T-helper 2 cell (primary cell): ENCODE results near the gene D2HGDH.
"Not testable (repeated sequence)": the region's sequence is repeated elsewhere in the genome, so short reads cannot be mapped to it uniquely, and the experiment has no call there.

Experiments used
- DNase-seq, 5 experiments: peaks; one replicate each; pipeline versions ENCODE4 v3.0.0 to v3.0.0-alpha.2; 2012 to 2022

The D2HGDH gene

DNA sequence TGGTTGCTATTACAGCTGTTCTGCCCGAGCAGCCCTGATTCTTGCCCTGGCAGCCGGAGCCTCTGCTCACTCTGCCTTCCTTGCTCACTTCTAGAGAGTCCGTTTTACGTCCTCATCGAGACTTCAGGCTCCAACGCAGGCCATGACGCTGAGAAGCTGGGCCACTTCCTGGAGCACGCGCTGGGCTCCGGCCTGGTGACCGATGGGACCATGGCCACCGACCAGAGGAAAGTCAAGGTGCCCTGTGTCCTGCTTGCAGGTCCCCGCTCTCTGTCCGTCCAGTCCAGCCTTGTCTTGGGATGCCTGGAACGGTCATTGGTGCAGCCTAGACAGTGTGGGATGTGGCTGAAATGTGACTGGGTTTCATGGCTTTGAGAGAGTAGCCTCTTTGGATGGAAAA, 16.7 kb downstream of the D2HGDH start:
- DNase-seq, result no peak

DNA sequence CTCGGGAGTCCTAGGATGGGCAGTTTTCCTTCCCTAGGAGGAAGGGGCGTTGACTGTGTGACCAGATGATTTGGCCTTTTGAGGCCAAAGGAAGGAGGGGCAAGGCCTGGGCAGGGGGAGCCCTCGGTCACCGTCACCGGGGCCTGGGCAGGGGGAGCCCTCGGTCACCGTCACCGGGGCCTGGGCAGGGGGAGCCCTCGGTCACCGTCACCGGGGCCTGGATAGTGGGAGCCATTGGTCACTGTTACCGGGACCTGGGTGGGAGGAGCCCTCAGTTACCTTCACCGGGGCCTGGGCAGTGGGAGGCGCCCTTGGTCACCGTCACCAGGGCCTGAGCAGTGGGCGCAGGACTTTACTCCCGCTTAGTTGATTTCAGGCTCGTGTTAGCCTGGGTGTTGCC, 17.3 kb downstream of the D2HGDH start:
- no peak for DNase-seq

GRCh38 chr2:241752253-241752652, 17.8 kb downstream of the D2HGDH start:
- no peak for DNase-seq

DNA sequence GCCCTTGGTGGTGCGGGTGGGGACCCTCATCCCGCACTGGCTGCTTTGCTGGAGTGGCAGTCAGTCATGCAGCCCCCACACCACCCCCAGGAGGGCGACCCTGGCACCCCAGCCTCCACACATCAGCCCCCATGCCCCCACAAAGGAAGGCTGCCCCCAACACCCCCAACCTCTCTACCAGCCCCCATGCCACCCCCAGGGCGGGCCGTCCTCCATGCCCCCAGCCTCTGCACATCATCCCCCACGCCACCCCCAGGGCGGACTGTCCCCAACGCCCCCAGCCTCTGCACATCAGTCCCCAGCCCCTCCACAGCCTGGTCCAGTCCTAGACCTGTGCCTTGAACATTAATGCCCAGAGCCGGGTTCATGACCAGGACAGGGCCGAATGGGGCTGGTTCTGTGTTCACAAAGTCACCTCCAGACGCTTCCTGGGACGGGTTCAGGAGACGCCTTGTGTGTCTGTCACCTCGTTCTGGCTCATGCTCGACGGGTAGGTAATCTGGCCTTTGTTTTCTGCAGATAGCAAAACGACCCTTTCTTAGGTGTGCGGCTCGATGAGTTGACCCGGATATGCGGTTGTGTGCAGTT, 18.4 kb downstream of the D2HGDH start:
- DNase-seq, result no peak

GRCh38 chr2:241753493-241753892, 19.1 kb downstream of the D2HGDH start:
- no peak for DNase-seq

GRCh38 chr2:241754042-241754441, 19.6 kb downstream of the D2HGDH start:
- no peak for DNase-seq

DNA sequence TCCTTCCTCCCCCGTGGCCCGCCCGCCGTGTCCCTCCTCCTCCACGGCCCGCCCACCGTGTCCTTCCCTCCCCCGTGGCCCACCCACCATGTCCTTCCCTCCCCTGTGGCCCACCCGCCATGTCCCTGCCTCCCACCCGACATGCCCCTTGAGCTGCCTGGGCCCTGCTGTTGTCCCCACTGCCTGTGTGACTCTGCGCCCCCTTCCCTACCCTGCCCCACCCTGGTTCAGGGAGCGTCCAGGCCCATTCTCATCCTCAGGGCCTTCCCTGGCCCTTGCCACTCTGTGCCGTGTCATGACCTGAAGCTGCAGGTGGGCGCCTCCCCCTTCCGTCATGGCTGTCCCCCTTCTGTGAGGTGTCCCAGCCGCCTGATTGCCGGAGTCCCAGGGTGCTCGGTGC, 20.7 kb downstream of the D2HGDH start:
- DNase-seq, result no peak

DNA sequence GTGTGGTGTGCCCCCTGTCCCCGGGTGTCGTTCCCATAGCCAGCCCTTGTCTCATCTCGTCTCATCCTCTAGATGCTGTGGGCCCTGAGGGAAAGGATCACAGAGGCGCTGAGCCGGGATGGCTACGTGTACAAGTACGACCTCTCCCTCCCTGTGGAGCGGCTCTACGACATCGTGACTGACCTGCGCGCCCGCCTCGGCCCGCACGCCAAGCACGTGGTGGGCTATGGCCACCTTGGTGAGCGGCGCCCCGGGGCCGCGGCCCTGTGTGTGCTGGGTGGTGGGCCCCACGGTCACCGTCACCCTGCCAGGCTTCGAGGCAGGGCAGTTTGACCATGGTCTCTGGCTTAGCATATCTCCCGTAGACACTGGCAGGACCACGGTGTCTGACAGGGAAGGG, 21.3 kb downstream of the D2HGDH start:
- no peak for DNase-seq

DNA sequence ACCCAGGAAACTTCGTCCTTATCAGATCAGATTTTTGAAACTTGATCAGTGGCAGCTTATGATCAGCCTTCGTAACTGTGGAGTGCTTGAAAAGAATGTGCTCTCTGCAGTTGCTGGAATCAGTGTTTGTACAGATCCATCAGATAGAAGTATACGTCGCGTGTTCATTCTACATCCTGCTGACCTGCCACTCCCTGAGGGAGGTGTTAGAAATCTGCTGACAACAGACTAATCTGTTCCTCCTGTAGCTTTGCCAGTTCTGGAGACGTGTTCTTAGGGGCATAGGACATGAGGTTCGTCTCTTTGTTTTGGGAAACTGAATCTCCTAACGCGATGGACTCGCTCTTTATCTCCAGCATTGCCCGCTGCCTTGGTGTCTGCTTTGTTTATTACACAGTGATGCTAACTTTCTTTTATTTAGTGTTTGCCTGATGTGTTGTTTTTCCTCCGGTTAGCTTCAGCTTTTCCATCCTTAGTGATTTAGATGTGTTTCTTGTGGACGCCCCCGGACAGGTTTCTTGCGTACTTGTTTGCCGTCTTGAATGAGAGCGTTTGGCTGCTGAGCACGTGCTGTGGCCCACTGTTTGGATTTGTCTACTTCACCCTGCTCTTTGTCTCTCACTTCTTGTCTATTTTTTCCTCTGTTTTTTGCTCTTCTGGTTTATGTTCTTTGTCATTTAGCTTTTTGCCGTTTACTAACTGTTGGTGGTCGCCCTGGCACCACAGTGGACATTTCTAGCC, 24.8 kb downstream of the D2HGDH start:
- DNase-seq, result no peak

DNA sequence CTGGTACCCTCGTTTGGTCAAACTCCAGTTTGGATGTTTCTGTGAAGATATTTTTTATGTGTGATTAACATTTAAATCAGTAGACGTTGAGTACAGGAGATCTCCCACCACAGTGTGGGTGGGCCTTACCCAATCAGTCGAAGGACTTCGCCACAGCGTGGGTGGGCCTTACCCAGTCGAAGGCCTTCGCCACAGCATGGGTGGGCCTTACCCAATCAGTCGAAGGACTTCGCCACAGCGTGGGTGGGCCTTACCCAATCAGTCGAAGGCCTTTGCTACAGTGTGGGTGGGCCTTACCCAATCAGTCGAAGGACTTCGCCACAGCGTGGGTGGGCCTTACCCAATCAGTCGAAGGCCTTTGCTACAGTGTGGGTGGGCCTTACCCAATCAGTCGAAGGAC, 25.5 kb downstream of the D2HGDH start:
- DNase-seq, result not testable (repeated sequence)

GRCh38 chr2:241760301-241760771, 25.9 kb downstream of the D2HGDH start:
- peak in 1 of 5 experiments; percentile 11 for DNase-seq

DNA sequence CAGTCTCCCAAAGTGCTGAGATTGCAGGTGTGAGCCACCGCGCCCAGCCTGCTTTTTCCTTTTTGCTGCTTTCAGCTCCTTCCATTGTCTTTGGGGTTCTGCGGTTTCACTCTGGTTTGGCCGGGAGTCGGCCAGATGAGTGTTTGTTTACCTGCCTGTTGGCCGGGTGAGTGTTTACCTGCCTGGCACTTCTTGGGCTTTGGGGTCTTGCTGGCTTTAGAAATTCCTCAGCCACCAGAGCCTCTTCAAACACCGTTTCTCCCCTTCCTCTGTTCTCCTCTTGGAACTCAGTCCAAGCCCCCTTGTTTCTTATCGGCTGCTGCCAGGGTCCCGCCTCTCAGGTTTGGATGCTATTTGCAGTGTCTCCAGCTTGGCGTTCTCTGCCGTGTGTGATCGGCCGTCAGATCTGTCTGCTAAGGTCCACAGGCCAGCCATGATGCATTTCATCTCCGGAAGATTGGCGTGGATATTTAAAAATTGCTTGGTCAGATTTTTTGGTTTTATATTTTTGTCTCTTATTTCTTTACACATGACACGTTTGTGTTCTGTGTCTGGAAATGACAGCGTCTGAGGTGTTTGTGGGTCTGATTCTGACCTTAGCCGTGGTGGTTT, 28.0 kb downstream of the D2HGDH start:
- DNase-seq, result no peak

DNA sequence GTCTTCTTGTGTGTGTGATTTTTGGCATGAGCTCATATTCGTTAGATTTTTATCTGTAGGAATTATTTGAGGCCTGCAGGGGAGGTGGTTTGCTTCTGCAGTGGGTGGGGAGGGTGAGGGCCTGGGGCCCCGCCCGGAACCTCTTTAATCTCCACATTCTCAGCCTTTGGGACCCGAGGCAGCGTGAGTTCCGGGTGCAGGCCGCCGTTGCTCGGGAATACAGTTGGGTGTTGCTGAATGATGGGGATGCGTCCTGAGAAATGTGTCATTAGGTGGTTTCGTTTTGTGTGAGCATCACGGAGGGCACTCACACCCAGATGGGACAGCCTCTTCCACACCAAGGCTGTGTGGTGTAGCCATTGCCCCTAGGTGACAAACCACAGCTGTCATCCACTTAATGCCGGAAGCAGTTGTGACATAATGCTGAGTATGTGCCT, 28.5 kb downstream of the D2HGDH start:
- DNase-seq, result peak in 2 of 5 experiments; percentile 85 to 95

DNA sequence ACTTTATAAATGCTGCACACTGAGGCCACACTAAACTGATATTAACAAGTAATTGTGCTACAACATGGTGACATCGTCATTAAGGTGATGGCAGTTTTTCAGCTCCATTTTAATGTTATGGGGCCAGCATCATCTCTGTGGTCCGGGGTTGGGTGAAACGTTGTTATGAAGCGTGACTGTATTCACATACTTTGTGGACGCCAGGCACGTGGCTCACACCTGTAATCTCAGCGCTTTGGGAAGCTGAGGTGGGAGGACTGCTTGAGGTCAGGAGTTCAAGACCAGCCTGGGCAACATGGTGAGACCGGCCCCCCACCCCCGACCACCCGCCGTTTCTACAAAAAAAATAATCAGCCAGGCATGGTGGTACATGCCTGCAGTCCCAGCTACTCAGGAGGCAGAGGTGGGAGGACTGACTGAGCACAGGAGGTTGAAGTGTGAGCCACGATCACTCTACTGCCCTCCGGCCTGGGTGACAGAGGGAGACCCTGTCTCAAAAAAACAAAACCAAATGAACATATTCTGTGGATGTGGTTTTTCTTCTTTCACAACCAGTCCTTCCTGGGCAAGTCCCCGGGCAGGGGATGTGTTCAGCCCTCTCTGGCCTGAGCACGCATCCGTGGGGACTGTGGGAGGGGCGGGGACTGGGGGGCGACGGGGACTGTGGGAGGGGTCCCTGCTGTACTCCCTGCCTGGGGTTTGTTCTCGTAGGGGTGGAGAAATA, 29.3 kb downstream of the D2HGDH start:
- peak in 1 of 5 experiments; percentile 50 for DNase-seq

GRCh38 chr2:241764275-241765241, 30.1 kb downstream of the D2HGDH start:
- no peak for DNase-seq

DNA sequence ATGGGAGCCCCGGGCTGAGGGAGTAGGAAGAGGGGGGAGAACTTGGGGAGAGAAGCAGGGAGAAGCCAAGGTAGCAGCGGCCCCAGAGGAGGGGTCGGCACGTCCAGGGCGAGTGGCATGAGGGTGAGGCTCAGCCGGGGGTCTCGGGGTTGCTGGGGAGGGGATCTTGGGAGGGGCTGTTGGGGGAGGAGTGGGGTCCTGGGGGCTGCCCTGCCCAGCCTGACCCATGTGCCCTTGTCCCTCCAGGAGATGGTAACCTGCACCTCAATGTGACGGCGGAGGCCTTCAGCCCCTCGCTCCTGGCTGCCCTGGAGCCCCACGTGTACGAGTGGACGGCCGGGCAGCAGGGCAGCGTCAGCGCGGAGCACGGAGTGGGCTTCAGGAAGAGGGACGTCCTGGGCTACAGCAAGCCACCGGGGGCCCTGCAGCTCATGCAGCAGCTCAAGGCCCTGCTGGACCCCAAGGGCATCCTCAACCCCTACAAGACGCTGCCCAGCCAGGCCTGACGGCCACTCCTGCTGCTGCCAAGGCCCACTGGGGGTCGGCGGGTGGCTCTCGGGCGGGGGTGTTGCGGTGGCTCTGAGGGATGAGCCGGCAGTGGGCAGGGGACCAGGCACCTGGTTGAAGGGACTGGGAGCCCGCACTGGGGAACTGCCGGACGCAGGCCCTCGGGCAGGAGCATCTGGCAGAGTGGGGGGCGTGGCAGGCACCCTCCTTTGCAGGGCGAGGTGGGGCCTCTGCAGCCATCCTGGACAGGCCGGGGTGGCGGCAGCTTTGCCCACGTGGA, 33.2 kb downstream of the D2HGDH start:
- DNase-seq, result no peak

GRCh38 chr2:241768251-241768711, 33.9 kb downstream of the D2HGDH start:
- DNase-seq, result no peak

- no peak for DNase-seq
These were observed 34.4 kb downstream of the D2HGDH start for GRCh38 chr2:241768850-241769249.

DNA sequence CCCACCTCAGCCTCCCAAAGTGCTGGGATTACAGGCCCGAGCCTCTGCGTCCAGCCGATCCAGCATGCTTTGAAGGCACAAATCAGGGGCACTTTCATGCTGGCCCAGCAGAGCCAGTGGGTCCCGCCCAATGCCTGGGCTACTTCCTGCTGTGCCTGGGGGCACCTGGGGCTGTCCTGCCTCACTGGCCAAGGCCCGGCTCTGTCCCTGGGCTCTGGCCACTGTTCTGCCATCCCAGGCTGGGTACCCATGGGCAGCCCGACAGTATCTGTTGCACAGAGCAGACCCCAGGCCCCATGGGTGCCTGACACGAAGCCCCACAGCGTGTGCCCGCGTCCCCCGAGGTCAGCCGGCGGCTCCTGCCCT, 35.4 kb downstream of the D2HGDH start:
- no peak for DNase-seq

DNA sequence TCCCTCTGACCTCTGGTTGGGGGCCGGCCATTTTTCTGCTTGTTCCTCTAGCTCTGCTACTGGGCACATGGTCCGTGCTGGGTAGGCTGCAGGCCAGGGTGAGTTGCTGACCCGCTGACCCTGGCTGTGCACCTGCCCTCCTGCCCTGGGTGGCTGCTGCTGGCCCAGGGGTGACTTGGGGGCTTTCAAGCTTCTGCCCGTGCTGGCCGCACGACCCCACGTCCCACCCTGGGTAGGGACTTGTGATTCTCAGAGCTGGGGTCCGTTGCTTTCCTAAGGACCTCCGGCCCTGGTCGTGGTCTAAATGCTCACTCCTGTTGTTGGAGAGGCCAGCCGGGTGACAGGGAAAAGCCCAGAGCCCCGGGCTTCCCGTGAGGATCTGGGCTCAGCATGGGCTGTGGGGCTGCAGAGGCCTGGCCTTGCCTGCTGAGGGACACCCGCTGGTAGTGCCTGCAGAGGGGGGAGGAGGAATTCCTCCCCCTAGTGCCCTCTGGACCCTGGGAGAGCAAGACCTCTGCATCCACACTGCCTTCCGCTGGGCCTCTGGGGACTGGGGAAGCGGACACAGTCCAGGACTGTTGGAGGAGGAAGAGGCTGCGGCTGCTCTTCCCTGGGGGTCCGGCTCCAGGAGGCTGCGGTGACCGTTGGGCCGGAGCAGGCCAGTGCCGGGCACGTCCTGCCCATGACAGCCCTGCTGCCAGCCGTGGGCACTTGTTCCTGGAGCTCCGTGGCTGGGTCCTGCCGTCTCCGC, 35.9 kb downstream of the D2HGDH start:
- no peak for DNase-seq

DNA sequence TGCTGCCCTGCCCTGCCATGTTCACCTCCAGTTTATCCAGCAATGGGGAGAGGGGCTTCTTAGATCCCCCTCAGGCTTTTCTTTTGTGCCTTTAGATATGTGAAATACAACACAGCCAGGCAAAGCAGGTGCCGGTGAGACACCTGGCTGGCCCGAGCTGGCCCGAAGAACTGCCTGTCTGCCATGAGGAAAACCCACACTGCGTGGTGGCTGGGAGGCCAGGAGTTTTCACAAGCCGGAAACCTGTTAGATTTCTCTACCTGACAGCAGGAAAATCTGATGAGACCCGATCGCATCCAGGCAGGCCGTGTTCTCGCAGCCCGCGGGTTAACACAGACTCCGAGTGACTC, 36.5 kb downstream of the D2HGDH start:
- no peak for DNase-seq
